Measurements from ENCODE around the gene WNK2.

Gene WNK2

DNA sequence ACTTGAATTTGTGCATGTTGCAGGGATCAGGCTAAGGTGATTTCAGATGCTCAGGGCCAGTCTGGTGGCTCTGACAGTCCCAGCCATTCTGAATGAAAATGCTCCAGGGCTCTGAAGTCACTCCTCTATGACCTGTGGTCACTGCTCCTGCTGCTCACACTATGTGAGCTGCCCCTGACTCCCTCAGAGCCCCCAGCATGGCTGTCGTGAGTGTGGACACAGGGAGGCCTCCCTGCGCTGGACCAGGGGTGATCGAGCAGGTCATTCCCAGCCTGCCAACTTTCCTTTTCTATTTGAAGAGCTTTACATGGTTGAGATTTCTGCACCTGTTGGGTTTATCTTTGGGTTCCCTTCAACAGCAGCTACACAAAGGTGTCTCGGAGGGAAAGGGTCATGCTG, 74.5 kb downstream of the WNK2 start:
- DNase-seq = no peak

DNA sequence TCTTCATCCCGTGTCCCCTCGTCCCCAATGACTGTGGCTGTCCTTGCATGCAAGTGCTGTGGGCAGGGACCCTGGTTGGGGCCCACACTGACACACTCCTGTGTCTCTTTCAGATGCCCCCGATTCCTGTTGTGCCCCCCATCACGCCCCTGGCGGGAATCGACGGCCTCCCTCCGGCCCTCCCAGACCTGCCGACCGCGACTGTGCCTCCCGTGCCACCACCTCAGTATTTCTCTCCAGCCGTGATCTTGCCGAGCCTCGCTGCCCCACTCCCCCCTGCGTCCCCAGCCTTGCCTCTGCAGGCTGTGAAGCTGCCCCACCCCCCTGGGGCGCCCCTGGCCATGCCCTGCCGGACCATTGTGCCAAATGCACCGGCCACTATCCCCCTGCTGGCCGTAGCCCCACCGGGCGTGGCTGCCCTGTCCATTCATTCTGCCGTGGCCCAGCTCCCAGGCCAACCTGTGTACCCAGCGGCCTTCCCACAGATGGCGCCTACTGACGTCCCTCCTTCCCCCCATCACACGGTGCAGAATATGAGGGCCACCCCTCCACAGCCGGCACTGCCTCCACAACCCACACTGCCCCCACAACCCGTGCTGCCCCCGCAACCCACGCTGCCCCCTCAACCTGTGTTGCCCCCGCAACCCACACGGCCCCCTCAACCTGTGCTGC, 75.0 kb downstream of the WNK2 start:
- DNase-seq = no peak

DNA sequence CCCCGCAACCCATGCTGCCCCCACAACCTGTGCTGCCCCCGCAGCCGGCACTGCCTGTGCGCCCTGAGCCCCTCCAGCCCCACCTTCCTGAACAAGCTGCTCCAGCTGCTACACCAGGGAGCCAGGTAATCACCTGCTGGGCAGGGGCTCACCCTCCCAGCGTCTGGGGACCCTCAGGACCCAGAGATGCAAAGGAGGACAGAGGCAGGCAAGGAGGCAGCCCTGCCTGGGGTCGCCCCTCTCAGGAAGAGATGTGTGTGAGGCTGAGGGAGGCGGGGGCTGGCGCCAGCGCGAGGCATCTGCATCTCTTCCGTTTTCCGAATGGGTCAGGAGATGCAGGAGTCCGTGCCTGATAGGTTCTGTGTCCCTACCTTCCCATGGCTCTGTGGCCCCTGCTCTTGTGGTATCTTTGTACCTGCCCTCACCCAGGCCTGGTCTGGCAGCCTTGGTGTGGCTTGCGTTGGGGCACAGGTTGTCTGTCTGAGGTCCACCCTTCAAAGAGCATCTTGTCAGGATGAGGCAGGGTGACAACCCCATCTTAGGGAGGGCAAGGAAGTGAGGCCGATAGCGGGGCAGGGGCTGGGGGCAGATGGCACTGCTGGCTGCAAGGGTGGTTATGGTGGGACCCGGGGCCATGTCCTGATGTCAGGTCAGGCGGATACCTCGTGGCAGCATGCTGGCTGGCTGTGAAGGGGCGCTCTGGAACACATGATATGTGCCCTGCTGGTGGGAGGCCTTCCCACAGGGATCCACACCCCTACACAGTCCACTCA, 75.7 kb downstream of the WNK2 start:
- DNase-seq = no peak

DNA sequence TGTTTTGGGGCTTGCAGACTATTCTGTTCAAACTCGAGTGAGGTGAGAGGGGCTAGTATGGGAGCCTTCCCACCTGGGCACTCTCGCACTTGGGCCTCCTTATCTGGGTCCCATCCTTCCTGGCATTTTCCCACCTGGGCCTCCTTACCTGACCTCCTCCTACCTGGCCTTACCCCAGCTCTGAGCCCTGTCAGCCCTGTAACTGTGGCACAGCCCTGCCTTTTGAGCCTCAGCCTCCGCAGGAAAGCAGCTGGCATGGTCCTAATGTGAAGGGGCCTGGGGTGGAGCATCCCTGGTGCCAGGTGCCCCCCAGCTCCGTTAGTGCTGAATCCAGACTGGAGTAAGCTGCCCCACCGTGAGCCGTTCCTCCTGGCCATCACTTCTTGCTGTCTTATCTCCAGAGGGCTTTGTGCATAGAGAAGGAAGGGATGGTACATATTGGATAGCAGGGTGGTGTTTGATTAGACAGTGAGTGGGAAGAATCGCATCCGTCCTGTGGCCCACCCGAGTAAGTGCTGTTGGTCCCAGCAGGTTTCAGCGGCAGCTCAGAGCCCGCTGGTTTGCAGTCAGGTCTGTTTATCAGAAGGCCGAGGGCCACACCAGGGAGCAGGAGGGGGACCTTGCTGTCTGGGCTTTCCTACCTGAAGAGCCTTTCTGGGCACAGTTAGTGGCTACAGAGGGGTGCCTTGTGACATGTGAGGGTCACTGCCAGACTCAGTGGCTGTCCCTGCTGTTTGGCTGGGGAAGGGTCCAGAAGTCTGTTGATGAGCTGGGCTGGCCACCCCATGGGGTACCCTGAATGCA, 76.5 kb downstream of the WNK2 start:
- DNase-seq = no peak

DNA sequence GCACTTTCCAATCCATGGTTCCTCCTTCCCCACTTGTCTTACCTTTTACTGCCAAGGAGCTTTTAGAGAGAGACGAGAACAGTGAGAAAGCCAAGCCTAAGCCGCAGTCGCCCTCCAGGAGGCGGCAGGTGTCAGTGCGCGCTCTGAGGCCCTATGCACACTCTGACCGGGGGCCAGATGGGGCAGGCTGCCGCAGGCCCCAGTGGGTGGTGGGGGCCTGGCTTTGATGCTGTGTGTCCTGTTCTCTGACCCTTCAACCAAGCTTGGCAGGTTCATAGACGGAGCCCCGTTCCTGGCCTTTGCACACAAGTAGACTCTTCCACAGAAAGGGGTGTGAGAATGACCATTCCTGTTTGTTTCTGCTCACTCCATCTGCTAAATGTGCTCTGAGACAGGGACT, 77.3 kb downstream of the WNK2 start:
- DNase-seq = no peak

DNA sequence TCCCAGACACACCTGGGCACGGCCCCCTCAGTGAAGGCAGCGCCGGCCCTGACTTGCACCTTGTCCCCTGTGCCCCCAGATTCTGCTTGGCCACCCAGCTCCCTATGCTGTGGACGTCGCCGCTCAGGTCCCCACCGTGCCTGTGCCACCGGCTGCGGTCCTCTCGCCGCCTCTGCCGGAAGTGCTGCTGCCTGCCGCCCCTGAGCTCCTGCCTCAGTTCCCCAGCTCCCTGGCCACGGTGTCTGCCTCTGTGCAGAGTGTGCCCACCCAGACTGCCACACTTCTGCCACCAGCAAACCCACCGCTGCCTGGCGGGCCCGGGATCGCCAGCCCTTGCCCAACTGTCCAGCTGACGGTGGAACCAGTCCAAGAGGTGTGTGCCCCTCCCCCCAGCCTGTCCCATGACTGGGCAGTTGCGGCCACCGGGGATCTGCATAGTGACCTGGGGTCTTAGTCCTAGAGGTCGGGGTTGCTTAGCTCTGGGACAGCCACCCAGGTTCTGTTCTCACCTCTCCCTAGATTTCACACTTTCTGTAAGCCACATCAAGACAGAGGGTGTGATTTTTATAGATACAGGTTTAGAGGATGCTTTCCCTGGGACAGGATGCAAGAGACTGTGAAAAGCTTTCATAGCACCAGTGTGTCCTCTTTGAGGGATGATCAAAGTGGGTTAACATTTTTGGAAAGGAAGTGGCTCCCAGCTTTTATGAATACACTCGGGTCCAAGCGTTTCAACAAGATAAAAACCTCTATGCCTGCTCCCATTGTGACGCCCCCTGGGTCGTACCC, 78.0 kb downstream of the WNK2 start:
- no peak for DNase-seq

DNA sequence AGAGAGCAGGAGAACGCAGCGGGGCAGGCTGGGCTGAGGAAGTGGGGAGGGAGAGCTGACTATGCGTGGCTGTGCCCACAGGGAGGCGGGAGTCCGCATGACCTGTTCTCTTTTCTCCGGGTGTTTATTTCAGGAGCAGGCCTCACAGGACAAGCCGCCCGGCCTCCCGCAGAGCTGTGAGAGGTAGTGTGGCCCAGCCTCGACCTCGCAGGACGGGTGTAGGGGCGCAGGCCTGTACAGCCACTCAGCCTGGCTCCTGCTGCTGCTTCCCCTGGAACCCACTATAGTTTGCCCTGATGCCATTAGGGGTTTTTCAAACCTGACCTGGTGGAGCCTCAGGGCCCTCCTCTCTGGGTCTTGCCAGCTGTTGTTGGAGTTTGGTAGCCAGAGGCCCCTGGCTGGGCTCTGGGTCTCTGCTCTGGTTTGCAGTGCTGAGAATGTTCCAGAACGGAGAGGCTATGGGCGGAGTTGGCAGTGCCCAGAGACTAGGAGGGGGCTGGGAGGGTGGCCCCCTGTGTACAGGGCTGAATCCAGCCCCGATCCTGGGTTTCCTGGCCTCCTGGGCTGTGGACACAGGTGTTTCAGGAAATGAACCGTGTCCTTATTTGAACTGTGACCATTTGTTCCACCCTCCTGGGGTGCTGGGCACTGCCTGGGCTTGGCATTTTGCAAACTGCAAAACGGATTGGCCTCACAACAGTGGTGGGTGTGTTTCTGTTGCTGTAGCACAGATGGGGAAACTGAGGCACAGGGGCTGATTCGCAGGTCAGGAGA, 78.8 kb downstream of the WNK2 start:
- DNase-seq = peak; percentile 47

DNA sequence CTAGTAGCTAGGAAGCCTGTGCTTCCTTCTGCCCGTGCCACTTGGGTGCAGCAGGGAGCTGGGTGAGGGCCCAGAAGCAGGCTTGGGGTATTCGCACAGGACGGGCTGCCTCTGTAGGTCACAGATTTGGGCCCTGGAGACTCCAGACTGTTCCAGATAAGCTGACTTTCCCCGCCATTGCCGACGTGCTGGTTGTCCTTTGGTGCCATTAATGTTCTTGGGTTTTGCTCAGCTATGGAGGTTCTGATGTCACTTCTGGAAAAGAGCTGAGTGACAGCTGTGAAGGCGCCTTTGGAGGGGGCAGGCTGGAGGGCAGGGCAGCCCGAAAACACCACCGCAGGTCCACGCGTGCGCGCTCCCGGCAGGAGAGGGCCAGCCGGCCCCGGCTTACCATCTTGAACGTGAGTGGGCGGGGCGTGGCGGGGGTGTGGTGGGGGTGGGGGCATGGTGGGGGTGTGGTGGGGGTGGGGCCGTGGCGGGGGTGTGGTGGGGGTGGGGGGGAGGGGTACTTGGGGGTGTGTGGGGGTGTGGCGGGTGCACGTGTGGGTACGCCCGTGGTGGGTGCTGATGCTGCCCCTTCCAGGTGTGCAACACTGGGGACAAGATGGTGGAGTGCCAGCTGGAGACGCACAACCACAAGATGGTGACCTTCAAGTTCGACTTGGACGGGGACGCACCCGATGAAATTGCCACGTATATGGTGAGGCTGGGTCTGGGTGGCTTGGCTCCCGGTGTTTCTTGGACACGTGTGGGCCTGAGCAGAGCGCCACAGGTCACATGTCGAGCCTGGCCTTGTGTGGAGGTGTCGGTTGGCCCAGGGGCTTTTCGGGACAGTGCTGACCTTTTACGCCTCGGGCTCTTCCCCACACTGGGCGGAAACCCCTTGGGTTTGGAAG, 79.6 kb downstream of the WNK2 start:
- DNase-seq = no peak

DNA sequence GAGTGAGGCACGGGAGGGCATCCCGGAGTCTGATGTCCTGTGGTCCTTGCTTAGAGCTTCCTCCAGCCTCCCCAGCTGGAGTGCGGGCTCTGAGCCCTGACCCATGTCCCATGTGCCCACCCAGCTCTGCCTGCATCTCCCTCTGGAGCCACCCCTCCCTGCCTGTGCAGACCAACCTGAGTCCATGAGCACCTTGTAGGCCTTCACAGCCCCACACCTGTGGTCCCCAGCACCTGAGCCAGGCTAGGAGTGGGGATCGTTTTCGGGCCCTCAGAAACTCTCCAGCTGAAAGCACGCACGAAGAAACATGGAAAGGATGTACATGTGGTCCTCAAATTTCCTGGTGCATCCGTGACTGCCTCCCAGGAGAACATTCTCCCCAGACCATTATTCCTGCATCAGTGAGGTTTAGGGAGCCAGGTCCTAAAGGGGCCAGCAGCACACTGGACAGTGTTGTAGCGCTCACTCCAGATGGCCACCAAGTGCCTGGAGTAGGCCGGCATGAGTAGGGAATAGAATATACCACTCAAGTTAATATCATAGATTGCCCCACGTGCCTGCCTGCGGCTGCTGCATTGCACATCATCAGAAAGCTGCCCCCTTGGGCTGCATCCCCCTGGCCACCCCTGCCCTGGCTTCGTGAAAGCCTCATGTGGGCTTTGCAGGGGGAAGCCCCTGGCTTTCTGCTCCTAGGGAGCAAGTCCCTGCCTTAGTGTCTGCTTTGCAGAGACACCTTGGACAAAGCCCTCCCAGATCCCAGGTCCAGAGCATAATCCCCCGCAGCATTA, 80.6 kb downstream of the WNK2 start:
- no peak for DNase-seq

DNA sequence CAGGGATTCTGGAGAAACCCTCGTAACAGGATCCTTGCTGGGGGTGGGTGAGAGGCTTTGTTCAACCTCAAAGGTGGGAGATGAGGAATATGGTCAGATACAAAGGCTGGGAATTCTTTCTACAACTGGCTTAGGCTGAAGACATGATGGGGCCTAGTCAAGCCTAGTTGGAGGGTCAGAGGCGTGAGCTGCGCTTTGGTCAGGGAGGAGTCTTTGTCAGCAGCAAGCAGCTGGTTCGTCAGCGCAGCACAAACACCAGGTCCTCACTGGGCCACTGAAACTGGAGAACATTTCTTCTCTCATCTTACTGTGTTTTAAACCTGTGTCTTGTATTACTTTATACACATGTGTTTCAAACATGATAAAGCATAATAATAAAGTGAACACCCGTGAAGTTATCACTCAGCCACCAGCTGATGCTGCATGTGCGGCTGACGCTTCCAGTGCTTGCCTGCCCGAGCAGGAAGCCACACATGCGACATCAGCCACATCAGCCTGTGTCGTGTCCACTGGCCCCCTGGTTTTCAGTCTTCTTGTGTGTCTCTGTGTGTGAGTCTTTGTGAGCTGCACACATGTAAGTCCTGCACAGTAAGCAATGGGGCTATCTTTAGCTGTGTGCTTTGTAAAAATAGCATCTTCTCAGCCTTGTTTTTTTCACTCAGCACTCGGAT, 81.5 kb downstream of the WNK2 start:
- DNase-seq = no peak

DNA sequence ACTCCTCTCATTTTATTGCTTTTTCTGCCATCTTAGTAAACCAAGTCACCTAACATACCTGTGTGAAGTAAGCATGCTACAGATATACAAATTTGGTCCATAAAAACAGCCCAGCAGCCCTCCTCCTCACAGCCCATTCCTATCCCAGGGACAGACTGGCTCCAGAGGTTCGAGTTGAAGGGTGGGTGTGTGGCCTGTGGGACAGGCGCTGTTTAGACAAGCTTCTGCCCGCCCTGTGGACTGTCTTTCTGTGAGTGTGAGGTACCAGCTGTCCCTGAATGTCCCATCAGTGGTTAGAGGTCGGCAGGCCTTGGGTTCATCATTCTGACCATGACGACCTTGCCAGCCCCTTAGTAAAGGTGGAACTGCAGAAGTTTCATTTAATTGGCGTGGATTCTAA, 82.0 kb downstream of the WNK2 start:
- no peak for DNase-seq

DNA sequence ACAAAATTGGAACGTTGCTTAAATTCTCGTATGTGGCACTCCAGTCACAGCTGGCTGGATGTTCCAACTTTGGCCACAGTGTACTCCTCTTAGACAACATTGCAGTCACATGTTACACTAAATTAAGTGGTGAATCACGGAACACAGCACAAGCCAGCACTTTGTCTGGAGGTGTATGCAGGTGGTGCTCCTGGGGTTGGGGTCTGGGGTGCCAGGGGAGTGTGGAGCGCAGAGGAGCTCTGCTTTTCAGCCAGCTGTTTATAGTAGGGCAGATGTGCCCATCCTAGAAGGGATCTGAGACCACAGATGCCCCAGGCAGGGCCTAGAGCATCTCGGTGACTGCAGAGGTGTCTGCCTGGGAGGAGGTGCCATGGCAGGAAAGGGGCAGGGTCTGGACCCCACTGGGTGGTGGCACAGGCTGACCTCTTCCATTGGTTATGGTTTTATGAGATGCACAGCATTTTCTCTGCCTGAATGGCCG, 82.6 kb downstream of the WNK2 start:
- DNase-seq = no peak

DNA sequence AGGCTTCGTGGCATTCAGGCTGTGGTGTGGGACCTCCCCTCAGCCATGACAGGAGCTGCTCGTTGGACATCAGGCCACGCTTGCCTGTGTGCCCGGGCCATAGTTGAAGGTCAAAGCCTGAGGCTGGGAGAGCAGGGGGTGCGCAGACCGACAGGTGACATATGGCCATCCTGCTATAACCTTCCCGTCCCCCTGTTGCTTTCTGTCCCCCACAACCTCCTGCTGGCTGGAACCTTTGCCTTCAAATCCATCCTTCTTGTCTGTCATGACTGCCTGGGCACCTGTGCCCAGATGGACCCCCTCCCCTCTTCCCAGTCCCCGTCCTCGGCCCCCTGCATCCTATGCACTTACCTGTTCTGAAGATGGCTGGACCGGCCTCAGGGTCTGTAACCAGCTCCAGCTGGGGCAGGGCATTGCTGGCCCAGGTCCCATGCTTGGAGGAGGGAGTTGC, 83.2 kb downstream of the WNK2 start:
- no peak for DNase-seq

DNA sequence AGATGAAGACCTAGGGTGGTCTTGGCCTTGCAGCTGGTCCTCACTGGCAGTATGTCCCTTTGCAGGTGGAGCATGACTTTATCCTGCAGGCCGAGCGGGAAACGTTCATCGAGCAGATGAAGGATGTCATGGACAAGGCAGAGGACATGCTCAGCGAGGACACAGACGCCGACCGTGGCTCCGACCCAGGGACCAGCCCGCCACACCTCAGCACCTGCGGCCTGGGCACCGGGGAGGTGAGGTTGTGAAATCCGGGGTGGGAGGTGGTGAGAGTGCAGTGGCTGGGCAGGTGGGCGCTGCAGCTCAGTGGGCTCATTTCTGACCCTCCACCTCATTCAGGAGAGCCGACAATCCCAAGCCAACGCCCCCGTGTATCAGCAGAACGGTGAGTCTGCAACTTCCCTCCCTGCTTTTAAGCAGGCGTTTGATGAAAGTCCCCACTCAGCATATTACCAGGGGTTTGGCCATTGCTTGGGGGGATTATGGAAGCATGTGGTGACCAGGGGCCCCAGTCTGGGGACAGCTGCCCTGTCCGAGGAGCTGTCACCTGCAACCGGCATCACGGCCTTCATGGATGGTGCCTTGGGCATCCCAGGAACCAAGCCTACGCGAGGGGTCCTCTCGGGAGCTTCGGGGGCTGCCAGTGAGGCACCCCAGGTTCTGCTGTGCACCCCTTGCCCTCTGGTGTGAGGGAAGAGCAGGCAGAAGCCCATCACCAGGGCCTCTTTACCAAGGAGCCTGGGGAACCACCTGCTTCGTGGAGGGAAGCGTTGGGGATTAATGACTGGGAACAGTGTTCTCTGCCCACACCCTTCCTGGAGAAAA, 84.0 kb downstream of the WNK2 start:
- DNase-seq = no peak

DNA sequence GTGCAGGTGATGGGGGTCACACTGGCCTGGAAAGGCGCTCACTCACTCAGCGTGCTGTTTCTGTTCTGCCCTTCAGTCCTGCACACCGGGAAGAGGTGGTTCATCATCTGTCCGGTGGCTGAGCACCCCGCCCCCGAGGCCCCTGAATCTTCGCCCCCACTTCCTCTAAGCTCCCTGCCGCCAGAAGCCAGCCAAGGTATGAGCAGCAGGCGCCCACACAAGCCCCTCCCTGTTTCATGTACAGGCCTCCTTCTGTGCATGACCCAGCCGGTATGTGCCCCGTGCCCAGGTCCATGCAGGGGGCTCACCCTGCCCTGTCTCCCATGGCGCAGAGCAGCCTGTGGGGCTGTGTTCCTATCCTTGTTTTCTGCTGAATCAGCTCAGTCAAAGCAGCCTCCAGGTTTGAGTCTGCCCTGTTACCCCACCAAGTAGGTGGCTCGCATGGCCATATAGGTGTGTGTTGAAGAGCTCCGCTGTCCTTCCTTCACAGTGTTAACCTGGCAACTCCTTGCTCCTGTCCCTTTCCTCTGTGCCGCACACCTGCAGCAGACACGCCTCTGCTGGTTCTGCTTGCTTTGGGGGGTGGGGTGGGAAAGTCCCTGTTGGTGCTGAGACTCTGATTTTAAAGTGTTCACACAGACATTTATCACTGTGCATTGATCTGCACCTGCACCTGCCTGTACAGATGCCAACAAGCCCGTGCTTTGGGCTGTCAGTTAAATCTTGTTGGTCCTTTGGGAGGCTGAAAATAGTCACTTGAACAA, 84.8 kb downstream of the WNK2 start:
- DNase-seq = peak; percentile 95

DNA sequence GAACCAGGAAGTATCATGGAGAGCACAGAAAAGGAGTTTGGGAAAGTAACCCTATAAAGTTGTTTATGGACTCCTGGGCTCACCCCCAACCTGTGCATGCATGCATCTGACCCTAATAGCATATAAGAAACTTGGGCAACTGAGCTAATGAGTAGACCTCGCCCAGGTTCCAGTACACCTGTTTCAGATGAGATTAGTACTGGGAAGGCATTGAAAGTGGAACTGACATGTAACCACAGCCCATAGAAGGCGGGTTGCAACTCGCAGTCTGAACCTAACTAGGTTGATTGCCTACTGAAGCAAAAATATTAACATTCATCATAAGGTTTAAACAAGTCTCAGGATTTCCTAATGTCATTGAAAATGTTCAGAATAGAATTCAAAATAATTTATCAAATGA, 87.0 kb downstream of the WNK2 start:
- no peak for DNase-seq

DNA sequence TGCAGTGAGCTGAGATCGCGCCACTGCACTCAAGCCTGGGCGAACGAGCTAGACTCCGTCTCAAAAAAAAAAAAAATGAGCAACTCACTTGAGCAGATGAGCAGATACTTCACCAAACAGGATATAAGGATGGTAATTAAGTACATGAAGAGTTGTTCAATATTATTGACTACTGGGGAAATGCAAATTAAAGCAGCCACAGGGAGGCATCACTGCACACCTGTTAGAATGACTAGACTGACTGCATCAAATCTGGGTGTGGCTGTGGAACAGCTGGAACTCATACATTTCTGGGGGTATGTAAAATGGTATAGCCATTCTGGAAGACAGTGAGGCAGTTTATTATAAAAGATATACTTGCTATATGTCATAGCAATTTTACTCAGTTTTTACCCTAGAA, 93.0 kb downstream of the WNK2 start:
- DNase-seq = no peak

DNA sequence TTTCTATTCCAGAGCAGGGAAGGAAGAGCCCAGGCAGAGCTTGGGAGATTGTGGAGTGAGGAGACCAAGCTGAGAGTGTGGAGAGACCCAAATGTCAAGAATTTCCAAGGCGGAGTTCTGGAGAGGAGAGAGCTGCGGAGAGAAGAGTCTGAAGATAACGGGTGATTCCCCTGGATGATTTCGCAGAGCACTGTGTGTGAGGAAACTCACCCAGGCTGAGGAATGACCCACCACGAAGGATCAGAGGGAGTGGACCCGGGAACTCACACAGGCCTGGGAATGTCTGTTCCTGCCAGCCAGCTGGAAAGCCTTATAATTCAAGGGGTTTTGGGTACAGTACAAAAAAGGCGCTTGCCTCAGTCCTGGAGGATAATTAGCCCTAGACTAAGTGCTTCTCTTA, 94.2 kb downstream of the WNK2 start:
- no peak for DNase-seq

All from DMS153 (cell line).